Loucy (cell line): Measurements from ENCODE around the gene NAV1.

ENCODE experiments used
- CTCF ChIP-seq: fragments of 200-600 bp; sonication (generic); conservative IDR thresholded peaks from 2 replicates; pipeline ENCODE4 v1.5.1; 2014; ENCODE audit warnings: mild to moderate bottlenecking, antibody characterized with exemption, low read length
- EZH2phosphoT487 ChIP-seq: fragments of 200-600 bp; IDR thresholded peaks from 2 replicates; pipeline ENCODE4 v1.6.1; 2018; ENCODE audit warnings: antibody characterized with exemption, mild to moderate bottlenecking, moderate library complexity, borderline replicate concordance

GRCh38 chr1:201551877-201552731 lies 13.2 kb downstream of the NAV1 start:
- TF ChIP-seq CTCF (no peak), EZH2phosphoT487 (no peak)
